HG02870 (cell line): ENCODE data around the gene NELL1.

Experiments used
- ATAC-seq: cut with Tn5 transposase; IDR thresholded peaks from one replicate; pipeline ENCODE4 v1.9.1; 2021; ENCODE audit warnings: mild to moderate bottlenecking, moderate library complexity; ENCODE audit not compliant: unreplicated experiment

NELL1 gene

DNA sequence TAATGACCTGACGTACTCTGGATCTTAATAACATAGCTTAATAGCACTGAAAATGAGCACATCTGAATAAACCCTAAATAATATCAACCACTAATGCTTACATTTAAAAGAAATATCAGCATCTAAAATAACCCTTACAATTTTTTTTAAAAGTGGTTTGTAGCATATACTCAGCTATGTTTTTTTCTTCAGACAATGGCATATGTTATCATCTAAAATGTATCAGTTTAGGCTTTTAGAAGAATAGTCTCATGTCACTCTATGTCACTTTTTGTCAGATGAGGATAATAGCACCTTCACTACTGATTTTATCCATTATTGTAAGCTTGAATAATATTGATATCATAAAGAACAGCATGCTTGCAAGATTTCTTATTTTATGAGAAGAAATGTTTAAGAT, 868.6 kb downstream of the NELL1 start:
- ATAC-seq, result no peak

- ATAC-seq, result no peak
Observed at GRCh38 chr11:21541187-21541751, 871.9 kb downstream of the NELL1 start.

- no peak for ATAC-seq
Observed at GRCh38 chr11:21543901-21544300, 874.5 kb downstream of the NELL1 start.

DNA sequence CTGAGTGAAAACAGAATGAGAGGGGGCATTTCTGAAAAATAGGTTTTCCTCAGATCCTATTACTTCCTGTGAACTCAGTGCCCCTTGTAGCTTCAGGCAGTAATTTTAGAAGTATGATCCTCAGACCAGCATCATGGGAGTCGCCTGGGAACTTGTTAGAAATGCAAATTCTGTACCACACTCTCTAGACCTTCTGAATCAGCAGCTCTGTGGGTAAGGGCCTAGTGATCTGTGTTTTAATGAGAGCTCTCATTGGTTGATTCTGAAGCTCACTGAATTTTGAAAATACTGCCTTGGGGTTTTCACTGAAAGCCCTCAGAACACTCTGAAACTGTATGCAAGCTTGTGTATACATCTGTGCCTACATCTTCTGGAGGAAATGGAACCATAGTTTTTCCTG, 876.3 kb downstream of the NELL1 start:
- no peak for ATAC-seq

GRCh38 chr11:21546703-21547102, 877.3 kb downstream of the NELL1 start:
- ATAC-seq, result no peak

DNA sequence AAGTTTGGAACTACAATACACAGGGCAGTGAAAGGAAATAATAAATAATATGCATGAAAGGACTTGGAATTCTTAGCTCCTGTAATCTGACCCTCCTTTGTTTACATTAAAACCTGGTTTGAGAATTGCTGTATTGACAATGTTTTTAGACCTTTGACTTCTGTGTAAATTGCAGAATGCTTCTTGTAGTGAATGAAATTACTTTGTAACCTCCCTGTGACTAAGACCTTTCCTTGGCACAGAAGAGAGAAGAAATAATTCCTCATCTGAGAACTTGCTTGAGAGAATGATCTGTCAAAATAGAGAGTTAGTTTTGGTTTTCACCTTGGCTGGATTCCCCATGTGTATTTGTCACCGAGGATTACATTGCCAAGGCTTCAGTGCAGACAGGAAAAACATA, 883.5 kb downstream of the NELL1 start:
- ATAC-seq, result no peak

- no peak for ATAC-seq
Observed at GRCh38 chr11:21553795-21554194, 884.4 kb downstream of the NELL1 start.

GRCh38 chr11:21554284-21554683, 884.9 kb downstream of the NELL1 start:
- no peak for ATAC-seq

DNA sequence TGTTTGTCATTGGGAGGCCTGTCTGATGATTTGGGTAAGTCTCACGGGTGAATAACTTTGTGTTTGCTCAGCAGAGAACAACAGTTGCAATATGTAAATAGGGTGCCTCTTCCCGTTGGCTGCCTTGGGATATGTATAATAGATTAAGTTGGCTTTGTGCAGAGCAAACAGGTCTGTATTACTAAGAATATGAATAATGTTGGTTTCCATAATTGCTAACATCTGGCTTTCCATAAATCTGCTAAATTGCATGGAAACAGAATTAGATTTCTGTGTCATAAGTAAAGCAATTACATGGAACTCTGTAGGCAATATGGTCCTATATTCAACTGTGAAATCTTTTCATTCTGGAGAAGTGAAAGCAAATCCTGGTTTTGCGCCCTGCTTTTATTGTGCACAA, 887.5 kb downstream of the NELL1 start:
- ATAC-seq, result no peak

DNA sequence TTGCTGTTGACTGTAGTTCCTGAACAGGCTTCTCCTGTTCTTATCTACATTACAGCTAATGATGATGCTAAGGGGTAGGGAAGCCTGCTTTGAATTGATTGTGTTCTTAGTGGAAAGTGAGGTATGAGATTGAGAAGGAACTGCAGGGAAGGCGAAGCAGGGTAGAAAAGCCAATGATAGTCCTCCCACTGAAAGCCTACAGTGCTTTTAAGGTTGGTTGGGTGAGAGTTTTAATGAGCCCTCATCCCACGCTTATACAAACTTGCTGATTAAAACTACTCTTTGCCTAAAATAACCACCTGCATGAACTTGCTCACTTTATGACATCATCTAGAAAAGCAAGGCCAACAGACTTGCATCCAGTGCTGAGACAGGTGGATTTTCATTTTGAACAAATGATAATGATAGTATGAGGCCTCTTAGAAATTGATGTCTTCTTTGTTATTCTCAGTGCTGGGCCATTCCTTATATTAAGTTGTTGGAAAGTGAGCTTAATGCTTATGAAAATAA, 891.1 kb downstream of the NELL1 start:
- no peak for ATAC-seq

DNA sequence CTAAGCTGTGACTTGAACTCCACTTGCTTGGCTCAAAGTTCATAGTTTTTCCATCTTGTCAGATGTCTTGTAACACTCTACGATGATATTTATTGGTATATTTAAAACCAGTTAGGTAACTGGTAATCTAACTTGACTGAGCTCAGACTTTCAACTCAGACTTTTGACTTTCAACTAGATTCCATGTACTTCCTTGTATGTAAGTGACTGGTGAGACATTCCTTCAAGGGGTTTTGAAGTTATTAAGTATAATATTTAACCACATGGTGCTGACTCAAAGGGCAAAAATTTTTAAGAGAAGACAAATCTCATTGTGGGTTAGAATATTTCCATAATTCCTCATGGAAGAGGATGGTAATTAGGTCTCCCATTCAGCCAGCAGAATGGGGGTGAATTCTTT, 892.2 kb downstream of the NELL1 start:
- no peak for ATAC-seq

- no peak for ATAC-seq
Observed at GRCh38 chr11:21564095-21564494, 894.7 kb downstream of the NELL1 start.

- no peak for ATAC-seq
Observed at GRCh38 chr11:21564833-21565682, 895.7 kb downstream of the NELL1 start.

DNA sequence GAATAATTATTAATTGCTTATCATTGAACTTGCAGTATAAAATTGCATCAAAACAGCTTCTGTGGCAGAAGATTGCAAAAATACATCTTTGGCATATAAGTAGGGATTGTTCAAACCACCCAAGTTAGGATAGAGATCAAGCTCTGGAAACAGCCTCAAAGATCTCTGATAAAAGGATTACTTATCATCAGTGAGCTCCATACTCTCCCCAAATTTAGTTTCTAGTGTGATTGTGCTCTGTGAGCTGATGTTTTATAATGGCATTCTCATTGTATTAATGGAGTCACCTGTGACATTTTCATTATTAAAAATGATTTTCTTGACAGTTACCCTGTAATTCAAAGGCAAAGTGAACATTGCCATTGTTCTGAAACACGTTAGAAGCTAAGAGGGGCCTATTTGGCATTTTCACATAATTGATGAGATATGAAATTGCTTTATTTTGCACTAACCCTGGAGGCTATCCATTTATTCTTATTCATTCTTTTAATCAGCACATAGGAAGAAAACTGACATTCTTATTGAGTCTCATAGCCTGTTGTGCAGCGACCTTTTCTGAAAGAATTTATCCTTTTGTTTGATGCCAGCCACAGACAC, 897.2 kb downstream of the NELL1 start:
- no peak for ATAC-seq

GRCh38 chr11:21567645-21568290, 898.4 kb downstream of the NELL1 start:
- no peak for ATAC-seq

- no peak for ATAC-seq
Observed at GRCh38 chr11:21572210-21572609, 902.8 kb downstream of the NELL1 start.

DNA sequence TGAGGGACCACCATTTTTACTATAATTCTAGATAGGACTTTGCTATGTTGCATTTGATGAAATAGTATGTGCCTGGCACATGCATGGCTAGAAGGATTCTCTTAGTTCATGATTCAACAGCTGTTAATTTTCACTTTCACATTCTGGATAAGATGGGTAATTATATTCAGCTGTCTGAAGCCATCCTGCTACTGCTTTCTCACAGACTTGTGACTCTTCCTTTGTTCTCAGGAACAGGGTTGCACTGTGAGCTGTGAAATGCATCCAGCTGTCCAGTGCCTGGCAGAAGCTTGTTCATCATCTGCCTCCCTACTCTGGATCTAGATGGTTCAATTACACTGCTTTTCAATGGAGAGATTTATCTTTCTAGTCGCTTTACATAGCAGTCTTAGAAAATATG, 913.4 kb downstream of the NELL1 start:
- no peak for ATAC-seq

GRCh38 chr11:21588754-21589153, 919.4 kb downstream of the NELL1 start:
- no peak for ATAC-seq

DNA sequence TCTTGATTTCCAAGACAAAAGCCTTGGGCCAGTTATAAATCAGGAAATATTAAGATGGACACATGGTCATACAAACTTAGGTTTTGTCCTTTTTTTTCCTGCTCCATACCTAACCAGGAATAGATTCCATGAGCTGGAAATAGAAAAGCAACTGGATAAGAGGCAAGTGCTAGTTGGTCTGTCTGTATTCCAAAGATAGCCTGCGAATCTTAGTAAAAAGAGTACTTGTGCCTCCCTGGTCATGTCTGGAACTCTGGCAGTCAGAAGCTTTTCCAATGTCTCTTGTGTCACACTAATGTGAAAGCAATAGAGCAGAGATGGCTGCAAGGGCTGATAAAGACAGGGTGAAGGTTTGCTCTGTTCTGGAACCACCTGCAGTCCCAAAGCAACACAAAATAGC, 933.3 kb downstream of the NELL1 start:
- no peak for ATAC-seq

GRCh38 chr11:21603886-21604285, 934.5 kb downstream of the NELL1 start:
- ATAC-seq, result no peak

DNA sequence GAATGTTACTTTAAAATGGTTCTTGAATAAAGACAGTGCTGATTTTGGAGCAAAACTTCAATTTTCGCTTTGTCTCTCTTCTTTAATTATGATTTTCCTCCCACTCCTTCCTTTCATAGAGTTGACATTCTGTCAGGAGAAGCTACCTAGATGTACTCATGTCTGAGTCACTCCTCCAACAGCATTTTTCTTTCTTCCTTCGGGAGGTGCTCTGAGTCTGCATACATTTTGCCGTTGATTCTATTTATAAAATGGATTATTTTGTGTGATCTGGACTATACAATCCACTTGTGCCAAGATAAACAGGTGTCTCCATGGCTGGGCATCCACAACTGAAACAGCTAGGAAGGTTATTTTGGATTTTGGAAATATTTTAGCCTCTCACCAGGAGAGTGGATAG, 935.2 kb downstream of the NELL1 start:
- ATAC-seq, result no peak

GRCh38 chr11:21612326-21612725, 942.9 kb downstream of the NELL1 start:
- ATAC-seq, result no peak
